Ovary (tissue), 1 donor: Measurements from ENCODE around the gene CRTC3.

Source experiments
- EP300 ChIP-seq: sonication (generic); formaldehyde crosslinking; IDR thresholded peaks from one replicate; pipeline ENCODE4 v1.6.1; 2017; ENCODE audit warnings: antibody characterized with exemption
- POLR2A ChIP-seq: fragments of 450-650 bp; IDR thresholded peaks from one replicate; pipeline ENCODE4 v1.6.1; 2017; ENCODE audit warnings: antibody characterized with exemption, mild to moderate bottlenecking, moderate library complexity

DNA sequence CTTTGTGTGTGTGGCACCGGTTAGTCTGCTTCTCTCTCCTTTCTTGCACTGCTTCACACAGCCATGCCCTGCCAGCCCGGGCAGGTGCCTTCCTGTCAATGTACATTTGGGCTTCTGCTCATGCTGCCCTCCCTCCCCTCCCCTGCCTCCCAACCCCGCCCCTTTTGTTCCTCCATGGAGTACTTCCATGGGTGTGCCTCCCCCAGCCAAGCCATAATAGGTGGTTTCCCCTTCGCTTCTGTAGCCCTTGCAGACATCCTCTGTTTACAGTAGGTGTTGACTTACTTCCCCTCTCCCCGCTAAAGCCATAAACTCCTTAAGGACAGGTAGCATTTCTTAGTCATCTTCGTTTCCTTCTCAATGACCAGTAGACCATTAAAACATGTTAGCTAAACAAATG is 31.8 kb upstream of the CRTC3 start:
- TF ChIP-seq POLR2A: no peak
- no peak for TF ChIP-seq EP300
